NCI-H526 treated with DMSO at 0.1 percent for 48 hours (cell line): ENCODE measurements around the gene CCDC146.
"Not testable (repeated sequence)": the region's sequence is repeated elsewhere in the genome, so short reads cannot be mapped to it uniquely, and the experiment has no call there.

Experiments
- DNase-seq: peaks from one replicate; lab custom pipeline; 2025; lab: John Stamatoyannopoulos, UW

Gene CCDC146

GRCh38 chr7:77154917-77155464 is 32.6 kb downstream of the CCDC146 start:
- not testable (repeated sequence) for DNase-seq

- DNase-seq: not testable (repeated sequence)
Observed at GRCh38 chr7:77155601-77156377, 33.4 kb downstream of the CCDC146 start.

DNA sequence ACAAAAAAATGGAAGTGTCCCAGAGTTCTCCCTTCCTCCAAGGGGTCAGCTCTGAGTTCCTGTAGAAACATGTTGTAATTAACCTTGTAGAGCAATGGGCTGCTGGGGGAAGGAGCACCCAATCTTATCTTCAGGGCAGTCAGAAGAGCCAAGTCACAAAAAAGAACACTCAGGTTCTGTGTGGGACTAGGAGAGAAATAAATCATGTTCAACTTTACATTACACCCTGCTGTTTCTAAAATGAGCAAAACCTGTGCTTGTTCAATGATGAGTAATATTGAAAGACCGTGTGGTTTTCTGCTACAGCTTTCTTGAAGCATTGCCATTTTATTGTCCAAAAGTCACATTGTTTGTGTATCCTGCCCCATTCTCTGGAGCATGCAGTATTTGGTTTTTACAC is 34.6 kb downstream of the CCDC146 start:
- DNase-seq: not testable (repeated sequence)

- no peak for DNase-seq
Observed at GRCh38 chr7:77157446-77157845, 35.0 kb downstream of the CCDC146 start.

- not testable (repeated sequence) for DNase-seq
Observed at GRCh38 chr7:77171073-77171472, 48.7 kb downstream of the CCDC146 start.

DNA sequence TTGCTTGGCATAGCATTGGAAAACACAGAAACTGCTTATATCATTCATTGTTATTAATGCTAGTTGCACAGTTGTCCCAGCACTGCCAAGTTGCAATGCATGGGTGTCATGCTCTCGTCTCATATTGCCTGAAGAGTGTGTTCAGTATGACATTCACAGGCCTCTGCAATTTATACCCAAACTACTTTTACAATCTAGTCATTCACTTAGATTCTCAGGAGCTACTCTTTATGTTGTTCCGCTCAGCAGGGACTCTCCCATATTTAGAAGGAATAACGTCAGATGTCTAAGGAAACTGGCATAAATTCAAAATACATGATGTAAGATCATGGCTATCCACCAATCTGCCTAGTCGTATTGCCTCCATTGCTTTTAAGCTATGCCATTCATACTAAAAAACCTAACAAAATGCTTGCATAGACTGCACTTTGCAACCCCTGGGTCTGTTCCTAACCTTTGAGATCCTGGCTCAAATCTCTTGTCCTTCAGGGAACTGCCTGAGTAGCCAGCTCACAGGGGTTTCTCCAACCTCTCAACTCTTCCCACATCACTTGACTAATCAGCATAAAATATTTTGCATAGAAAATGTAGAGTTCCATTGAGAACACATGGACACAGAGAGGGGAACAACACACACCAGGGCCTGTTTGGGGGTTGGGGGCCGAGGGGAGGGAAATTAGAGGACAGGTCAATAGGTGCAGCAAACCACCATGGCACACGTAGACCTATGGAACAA is 50.2 kb downstream of the CCDC146 start:
- DNase-seq: not testable (repeated sequence)

DNA sequence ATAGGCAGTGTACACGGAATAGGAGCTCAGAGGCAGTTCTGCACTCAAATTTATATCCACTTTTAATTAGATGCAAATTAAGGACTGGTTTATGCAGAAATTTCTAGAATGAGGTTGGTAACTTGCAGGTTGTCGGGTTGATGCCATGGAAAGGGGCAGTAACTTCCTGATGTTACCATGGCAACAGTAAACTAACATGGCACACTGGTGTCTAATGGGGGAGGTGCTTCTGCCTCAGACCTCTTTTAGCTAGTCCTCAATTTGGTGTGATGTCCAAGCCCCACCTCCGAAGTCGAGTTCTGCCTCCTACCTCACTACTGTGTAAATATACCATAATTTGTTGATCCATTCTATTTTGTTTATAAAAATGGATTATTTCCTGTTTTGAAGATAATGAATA is 52.0 kb downstream of the CCDC146 start:
- not testable (repeated sequence) for DNase-seq

- not testable (repeated sequence) for DNase-seq
Observed at GRCh38 chr7:77175274-77175800, 52.9 kb downstream of the CCDC146 start.

- DNase-seq: not testable (repeated sequence)
Observed at GRCh38 chr7:77177321-77177904, 55.0 kb downstream of the CCDC146 start.

GRCh38 chr7:77178024-77178423 is 55.6 kb downstream of the CCDC146 start:
- not testable (repeated sequence) for DNase-seq

DNA sequence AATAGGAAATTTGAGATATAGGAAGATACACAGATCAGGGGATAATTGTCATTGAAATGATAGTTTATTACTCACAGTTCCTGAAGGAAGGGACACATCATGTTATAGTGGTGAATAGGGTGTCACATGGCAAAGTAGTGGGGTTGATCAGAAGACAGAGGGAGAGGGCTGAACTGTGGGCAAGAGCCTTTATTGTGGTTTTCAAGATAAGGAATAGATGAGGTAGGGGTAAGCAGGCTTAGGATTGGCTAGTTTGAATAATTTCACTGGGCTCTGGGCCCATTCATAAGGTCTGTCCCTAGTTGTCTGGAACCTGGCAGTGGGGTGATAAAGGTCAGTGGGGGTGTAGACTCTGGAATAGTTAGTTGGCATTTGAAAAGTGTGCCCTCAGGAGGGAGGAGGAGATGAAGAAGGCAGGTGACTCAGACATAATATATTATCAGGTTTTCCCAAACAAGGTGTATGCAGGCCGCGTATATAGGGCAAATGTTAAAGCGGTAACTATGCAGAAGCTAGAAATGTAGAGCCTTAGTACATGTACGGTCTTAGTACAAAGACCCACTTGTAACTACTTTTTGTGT is 58.7 kb downstream of the CCDC146 start:
- DNase-seq: no peak

DNA sequence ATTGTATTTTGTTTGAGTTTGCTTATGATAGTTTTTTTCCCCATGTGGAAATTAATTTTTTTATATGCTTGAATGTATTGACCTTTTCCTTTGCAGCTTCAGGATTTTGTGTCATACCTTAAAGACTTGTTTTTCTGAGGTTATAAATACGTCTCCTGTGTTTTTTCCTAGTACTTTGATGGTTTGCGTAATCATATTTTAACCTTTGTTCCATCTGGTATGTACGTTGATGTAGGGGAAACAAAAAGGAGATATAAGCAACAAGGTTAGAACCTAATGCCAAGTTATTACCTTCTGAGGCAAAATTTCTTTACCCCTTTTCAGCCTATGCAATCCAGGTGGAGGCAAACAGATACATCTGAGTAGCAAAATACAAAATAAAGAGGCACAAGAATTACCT is 59.3 kb downstream of the CCDC146 start:
- no peak for DNase-seq

DNA sequence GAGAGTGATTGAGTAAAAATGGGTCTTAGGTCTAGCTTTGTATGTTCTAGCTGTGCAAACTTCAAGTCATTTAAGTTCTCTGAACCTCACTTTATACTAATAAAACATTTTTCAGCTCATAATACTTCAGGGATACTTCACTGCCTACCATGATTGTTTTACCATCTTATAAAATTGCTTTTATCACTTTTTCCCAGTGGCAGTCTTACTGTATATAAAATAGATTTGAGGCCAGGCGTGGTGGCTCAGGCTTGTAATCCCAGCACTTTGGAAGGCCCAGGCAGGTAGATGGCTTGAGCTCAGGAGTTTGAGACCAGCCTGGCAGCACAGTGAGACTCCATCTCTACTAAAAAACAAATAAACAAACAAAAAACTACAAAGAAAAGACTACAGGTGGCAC is 59.8 kb downstream of the CCDC146 start:
- DNase-seq: no peak

GRCh38 chr7:77184463-77184862 is 62.0 kb downstream of the CCDC146 start:
- DNase-seq: no peak

- DNase-seq: no peak
Observed at GRCh38 chr7:77184990-77185389, 62.6 kb downstream of the CCDC146 start.

- no peak for DNase-seq
Observed at GRCh38 chr7:77185866-77186265, 63.5 kb downstream of the CCDC146 start.

DNA sequence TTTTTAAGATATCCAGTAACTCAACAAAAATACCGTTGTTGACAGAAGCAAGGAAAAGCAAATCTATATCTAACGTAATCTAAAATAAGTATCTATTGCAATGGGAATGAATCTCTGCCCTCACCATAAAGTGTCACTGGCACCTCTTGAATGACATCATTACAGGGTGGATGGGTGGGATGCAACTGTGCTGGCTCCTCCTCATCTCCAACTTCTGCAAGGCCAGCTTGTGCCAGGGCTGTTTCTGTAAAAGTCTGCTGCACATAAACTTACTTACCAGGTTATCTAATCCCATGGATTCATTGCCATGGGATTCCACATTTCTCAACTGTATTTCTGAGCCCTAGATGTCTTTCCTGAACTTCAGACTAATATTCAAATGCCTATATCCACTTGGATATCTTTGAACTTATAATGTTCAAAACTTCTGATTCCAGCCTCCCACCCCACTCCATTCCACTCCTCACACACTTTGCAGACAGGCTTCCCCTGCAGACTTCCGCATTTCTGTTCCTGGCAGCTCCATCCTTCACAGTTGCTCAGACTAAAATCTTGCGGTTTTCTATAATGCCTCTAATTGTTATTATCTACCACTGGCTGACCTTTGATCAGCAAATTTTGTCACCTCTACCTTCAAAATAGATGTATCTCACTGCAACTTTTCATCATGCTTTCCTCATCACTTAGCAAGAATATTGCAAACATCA is 66.5 kb downstream of the CCDC146 start:
- DNase-seq: no peak

GRCh38 chr7:77197141-77197540 is 74.7 kb downstream of the CCDC146 start:
- no peak for DNase-seq

- no peak for DNase-seq
Observed at GRCh38 chr7:77199013-77199966, 76.9 kb downstream of the CCDC146 start, which contains the start of gene FGL2. FGL2 (minus strand) TSS chr7:77199819; CDS start chr7:77199793, 26 bp downstream.

DNA sequence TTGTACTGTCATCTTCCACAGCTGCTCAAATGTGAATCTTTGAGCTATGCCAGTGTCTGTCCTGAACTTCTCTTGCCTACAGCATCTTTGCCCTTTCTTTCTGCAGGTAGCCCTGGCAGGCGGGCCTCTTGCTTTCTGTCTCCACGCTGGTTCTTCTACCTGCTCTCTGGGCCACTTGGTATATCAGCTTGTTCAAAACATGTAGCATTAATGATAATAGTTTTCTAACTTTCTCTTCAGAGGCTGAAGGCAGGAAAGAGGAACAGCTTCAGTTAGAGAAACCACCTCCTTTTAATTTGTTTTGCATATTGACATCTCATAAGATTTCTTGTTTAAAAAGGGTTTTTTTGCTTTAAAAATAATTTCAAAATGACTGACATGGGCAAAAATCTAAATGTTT is 78.1 kb downstream of the CCDC146 start:
- DNase-seq: no peak
